ENCODE data around the gene PDE9A.

The PDE9A gene

GRCh38 chr21:42740405-42740909 lies 87.0 kb downstream of the PDE9A start:
- no peak overlapping the region for H3K9ac ChIP-seq (ENCODE audit: low read depth, low read length)
- H3K4me3 ChIP-seq (ENCODE audit: low read depth in 1 of 2, low read length in 2 of 2), result no peak overlapping the region
- H3K4me1 ChIP-seq (ENCODE audit: insufficient read depth, low read length), result peaks cover 12% of the 10 kb centered on the region
- H3K27ac ChIP-seq (ENCODE audit: low read length), result no peak overlapping the region
- H3K9me3 ChIP-seq (ENCODE audit: insufficient read depth, low read length, severe bottlenecking), result no peaks in the 10 kb centered on the region
- no peaks in the 10 kb centered on the region for H3K79me2 ChIP-seq (ENCODE audit: insufficient read depth, low read length)
- no peak overlapping the region for H2AFZ ChIP-seq (ENCODE audit: low read depth, low read length)
- H3K4me2 ChIP-seq (ENCODE audit: insufficient read depth, low read length), result no peak overlapping the region
- ATAC-seq (ENCODE audit: insufficient read depth, low read depth) (no peak), DNase-seq (no peak)
- no peaks in the 10 kb centered on the region for H3K36me3 ChIP-seq (ENCODE audit: insufficient read depth, low read length)
- H3K27me3 ChIP-seq (ENCODE audit: insufficient read depth, low read length, poor library complexity), result no peaks in the 10 kb centered on the region
- no peaks in the 10 kb centered on the region for H4K20me1 ChIP-seq (ENCODE audit: insufficient read depth, low read length)
- TF ChIP-seq EZH2 (IDR thresholded peaks at IDR 0.05; ENCODE audit: borderline replicate concordance, low read depth, low read length, severe bottlenecking), result no peak
- TF ChIP-seq CTCF (IDR thresholded peaks at IDR 0.05; ENCODE audit: borderline replicate concordance, extremely low read depth, low read length, poor library complexity, severe bottlenecking), result no peak

GRCh38 chr21:42741066-42741465 lies 87.6 kb downstream of the PDE9A start:
- DNase-seq (no peak), ATAC-seq (ENCODE audit: insufficient read depth, low read depth) (no peak)
- no peak for TF ChIP-seq EZH2 (IDR thresholded peaks at IDR 0.05; ENCODE audit: borderline replicate concordance, low read depth, low read length, severe bottlenecking)
- no peaks in the 10 kb centered on the region for H3K79me2 ChIP-seq (ENCODE audit: insufficient read depth, low read length)
- H3K4me2 ChIP-seq (ENCODE audit: insufficient read depth, low read length), result no peak overlapping the region
- no peak overlapping the region for H3K27ac ChIP-seq (ENCODE audit: low read length)
- H4K20me1 ChIP-seq (ENCODE audit: insufficient read depth, low read length), result no peaks in the 10 kb centered on the region
- no peak overlapping the region for H2AFZ ChIP-seq (ENCODE audit: low read depth, low read length)
- no peak overlapping the region for H3K9ac ChIP-seq (ENCODE audit: low read depth, low read length)
- H3K27me3 ChIP-seq (ENCODE audit: insufficient read depth, low read length, poor library complexity), result no peaks in the 10 kb centered on the region
- H3K4me1 ChIP-seq (ENCODE audit: insufficient read depth, low read length), result peaks cover 12% of the 10 kb centered on the region
- no peaks in the 10 kb centered on the region for H3K9me3 ChIP-seq (ENCODE audit: insufficient read depth, low read length, severe bottlenecking)
- H3K36me3 ChIP-seq (ENCODE audit: insufficient read depth, low read length), result no peaks in the 10 kb centered on the region
- no peak overlapping the region for H3K4me3 ChIP-seq (ENCODE audit: low read depth in 1 of 2, low read length in 2 of 2)

- Histone ChIP-seq H3K4me2 (ENCODE audit: insufficient read depth, low read length) (no peak overlapping the region), H4K20me1 (ENCODE audit: insufficient read depth, low read length) (no peaks in the 10 kb centered on the region), H3K27me3 (ENCODE audit: insufficient read depth, low read length, poor library complexity) (no peaks in the 10 kb centered on the region), H3K79me2 (ENCODE audit: insufficient read depth, low read length) (no peaks in the 10 kb centered on the region), H3K9me3 (ENCODE audit: insufficient read depth, low read length, severe bottlenecking) (no peaks in the 10 kb centered on the region), H3K4me1 (ENCODE audit: insufficient read depth, low read length) (no peaks in the 10 kb centered on the region), H2AFZ (ENCODE audit: low read depth, low read length) (no peak overlapping the region), H3K4me3 (ENCODE audit: low read depth in 1 of 2, low read length in 2 of 2) (no peak overlapping the region), H3K9ac (ENCODE audit: low read depth, low read length) (no peak overlapping the region), H3K36me3 (ENCODE audit: insufficient read depth, low read length) (no peaks in the 10 kb centered on the region), H3K27ac (ENCODE audit: low read length) (no peak overlapping the region)
- DNase-seq (no peak), ATAC-seq (ENCODE audit: insufficient read depth, low read depth) (no peak)
- TF ChIP-seq CTCF (IDR thresholded peaks at IDR 0.05; ENCODE audit: borderline replicate concordance, extremely low read depth, low read length, poor library complexity, severe bottlenecking) (no peak), EZH2 (IDR thresholded peaks at IDR 0.05; ENCODE audit: borderline replicate concordance, low read depth, low read length, severe bottlenecking) (no peak)
Observed at GRCh38 chr21:42744520-42745445, 91.4 kb downstream of the PDE9A start.

GRCh38 chr21:42745511-42746239 lies 92.3 kb downstream of the PDE9A start:
- Histone ChIP-seq H3K4me2 (ENCODE audit: insufficient read depth, low read length) (no peak overlapping the region), H3K9ac (ENCODE audit: low read depth, low read length) (no peak overlapping the region), H4K20me1 (ENCODE audit: insufficient read depth, low read length) (no peaks in the 10 kb centered on the region), H3K27ac (ENCODE audit: low read length) (no peak overlapping the region), H3K79me2 (ENCODE audit: insufficient read depth, low read length) (no peaks in the 10 kb centered on the region), H3K9me3 (ENCODE audit: insufficient read depth, low read length, severe bottlenecking) (no peaks in the 10 kb centered on the region), H3K27me3 (ENCODE audit: insufficient read depth, low read length, poor library complexity) (no peaks in the 10 kb centered on the region), H3K4me1 (ENCODE audit: insufficient read depth, low read length) (no peaks in the 10 kb centered on the region), H3K36me3 (ENCODE audit: insufficient read depth, low read length) (no peaks in the 10 kb centered on the region), H2AFZ (ENCODE audit: low read depth, low read length) (no peak overlapping the region), H3K4me3 (ENCODE audit: low read depth in 1 of 2, low read length in 2 of 2) (no peak overlapping the region)
- DNase-seq (no peak), ATAC-seq (ENCODE audit: insufficient read depth, low read depth) (no peak)
- no peak for TF ChIP-seq CTCF (IDR thresholded peaks at IDR 0.05; ENCODE audit: borderline replicate concordance, extremely low read depth, low read length, poor library complexity, severe bottlenecking)
- no peak for TF ChIP-seq EZH2 (IDR thresholded peaks at IDR 0.05; ENCODE audit: borderline replicate concordance, low read depth, low read length, severe bottlenecking)

All from DND-41 (cell line).